ENCODE results near the gene DEDD2.

The DEDD2 gene

GRCh38 chr19:42246143-42246921 is 28.9 kb upstream of the DEDD2 start:
- no peak overlapping the region for H3K9ac ChIP-seq (ENCODE audit: low read depth, low read length)
- H3K4me3 ChIP-seq (ENCODE audit: low read depth, low read length): no peak overlapping the region

GRCh38 chr19:42245231-42245630 is 27.8 kb upstream of the DEDD2 start:
- no peaks in the 10 kb centered on the region for H3K9me3 ChIP-seq (ENCODE audit: control insufficient read depth, insufficient read depth, low read length)
- no peak overlapping the region for H3K4me3 ChIP-seq (ENCODE audit: low read depth, low read length)
- no peaks in the 10 kb centered on the region for H3K27me3 ChIP-seq (ENCODE audit: control insufficient read depth, insufficient read depth, low read length)
- H3K36me3 ChIP-seq (ENCODE audit: control insufficient read depth, insufficient read depth, low read length): peaks cover 12% of the 10 kb centered on the region
- no peak overlapping the region for H3K9ac ChIP-seq (ENCODE audit: low read depth, low read length)
- peaks cover 7% of the 10 kb centered on the region for H3K4me1 ChIP-seq (ENCODE audit: control insufficient read depth, insufficient read depth, low read length)

More at GRCh38 chr19:42246143-42246921, 28.9 kb upstream of the DEDD2 start:
- no peaks in the 10 kb centered on the region for H3K9me3 ChIP-seq (ENCODE audit: control insufficient read depth, insufficient read depth, low read length)
- no peaks in the 10 kb centered on the region for H3K27me3 ChIP-seq (ENCODE audit: control insufficient read depth, insufficient read depth, low read length)
- H3K4me1 ChIP-seq (ENCODE audit: control insufficient read depth, insufficient read depth, low read length): peaks cover 7% of the 10 kb centered on the region
- peaks cover 16% of the 10 kb centered on the region for H3K36me3 ChIP-seq (ENCODE audit: control insufficient read depth, insufficient read depth, low read length)

GRCh38 chr19:42244347-42245220 is 27.1 kb upstream of the DEDD2 start:
- peaks cover 7% of the 10 kb centered on the region for H3K4me1 ChIP-seq (ENCODE audit: control insufficient read depth, insufficient read depth, low read length)
- no peaks in the 10 kb centered on the region for H3K9me3 ChIP-seq (ENCODE audit: control insufficient read depth, insufficient read depth, low read length)
- H3K9ac ChIP-seq (ENCODE audit: low read depth, low read length): peak overlapping the region; percentile 39
- H3K36me3 ChIP-seq (ENCODE audit: control insufficient read depth, insufficient read depth, low read length): peaks cover 7% of the 10 kb centered on the region
- H3K27me3 ChIP-seq (ENCODE audit: control insufficient read depth, insufficient read depth, low read length): no peaks in the 10 kb centered on the region
- H3K4me3 ChIP-seq (ENCODE audit: low read depth, low read length): peak overlapping the region; percentile 72

GRCh38 chr19:42242512-42243409 is 25.3 kb upstream of the DEDD2 start, which contains the start of gene GSK3A:
Gene GSK3A, minus strand, starts transcription at chr19:42242602. Its CDS starts 137 bp downstream, at chr19:42242465.
- no peaks in the 10 kb centered on the region for H3K36me3 ChIP-seq (ENCODE audit: control insufficient read depth, insufficient read depth, low read length)
- peak within 1 kb of the TSS; percentile 51 for H3K9ac ChIP-seq (ENCODE audit: low read depth, low read length)
- H3K4me1 ChIP-seq (ENCODE audit: control insufficient read depth, insufficient read depth, low read length): peaks cover 7% of the 10 kb centered on the region
- no peaks in the 10 kb centered on the region for H3K9me3 ChIP-seq (ENCODE audit: control insufficient read depth, insufficient read depth, low read length)
- H3K27me3 ChIP-seq (ENCODE audit: control insufficient read depth, insufficient read depth, low read length): no peaks in the 10 kb centered on the region
- peak within 1 kb of the TSS; percentile 66 for H3K4me3 ChIP-seq (ENCODE audit: low read depth, low read length)

GRCh38 chr19:42242069-42242511 is 24.6 kb upstream of the DEDD2 start:
- Histone ChIP-seq H3K36me3 (ENCODE audit: control insufficient read depth, insufficient read depth, low read length) (no peaks in the 10 kb centered on the region), H3K27me3 (ENCODE audit: control insufficient read depth, insufficient read depth, low read length) (no peaks in the 10 kb centered on the region), H3K9me3 (ENCODE audit: control insufficient read depth, insufficient read depth, low read length) (no peaks in the 10 kb centered on the region), H3K9ac (ENCODE audit: low read depth, low read length) (peak overlapping the region; percentile 5), H3K4me3 (ENCODE audit: low read depth, low read length) (peak overlapping the region; percentile 60), H3K4me1 (ENCODE audit: control insufficient read depth, insufficient read depth, low read length) (peaks cover 7% of the 10 kb centered on the region)

- H3K27me3 ChIP-seq (ENCODE audit: control insufficient read depth, insufficient read depth, low read length): no peaks in the 10 kb centered on the region
- peaks cover 7% of the 10 kb centered on the region for H3K36me3 ChIP-seq (ENCODE audit: control insufficient read depth, insufficient read depth, low read length)
- peak overlapping the region; percentile 60 for H3K4me3 ChIP-seq (ENCODE audit: low read depth, low read length)
- H3K9me3 ChIP-seq (ENCODE audit: control insufficient read depth, insufficient read depth, low read length): no peaks in the 10 kb centered on the region
- peaks cover 4% of the 10 kb centered on the region for H3K4me1 ChIP-seq (ENCODE audit: control insufficient read depth, insufficient read depth, low read length)
- peak overlapping the region; percentile 28 for H3K9ac ChIP-seq (ENCODE audit: low read depth, low read length)
Observed at GRCh38 chr19:42241279-42241678, 23.8 kb upstream of the DEDD2 start.

GRCh38 chr19:42239544-42240220 is 22.2 kb upstream of the DEDD2 start:
- H3K4me3 ChIP-seq (ENCODE audit: low read depth, low read length): no peak overlapping the region
- H3K9ac ChIP-seq (ENCODE audit: low read depth, low read length): no peak overlapping the region

GRCh38 chr19:42235181-42235580 is 17.7 kb upstream of the DEDD2 start:
- H3K9ac ChIP-seq (ENCODE audit: low read depth, low read length): no peak overlapping the region
- H3K9me3 ChIP-seq (ENCODE audit: control insufficient read depth, insufficient read depth, low read length): no peaks in the 10 kb centered on the region
- H3K4me3 ChIP-seq (ENCODE audit: low read depth, low read length): no peak overlapping the region
- H3K36me3 ChIP-seq (ENCODE audit: control insufficient read depth, insufficient read depth, low read length): peaks cover 52% of the 10 kb centered on the region
- no peaks in the 10 kb centered on the region for H3K27me3 ChIP-seq (ENCODE audit: control insufficient read depth, insufficient read depth, low read length)
- no peaks in the 10 kb centered on the region for H3K4me1 ChIP-seq (ENCODE audit: control insufficient read depth, insufficient read depth, low read length)

More at GRCh38 chr19:42239544-42240220, 22.2 kb upstream of the DEDD2 start:
- H3K9me3 ChIP-seq (ENCODE audit: control insufficient read depth, insufficient read depth, low read length): no peaks in the 10 kb centered on the region
- no peaks in the 10 kb centered on the region for H3K27me3 ChIP-seq (ENCODE audit: control insufficient read depth, insufficient read depth, low read length)
- no peaks in the 10 kb centered on the region for H3K4me1 ChIP-seq (ENCODE audit: control insufficient read depth, insufficient read depth, low read length)
- H3K36me3 ChIP-seq (ENCODE audit: control insufficient read depth, insufficient read depth, low read length): peaks cover 14% of the 10 kb centered on the region

- Histone ChIP-seq H3K9ac (ENCODE audit: low read depth, low read length) (no peak overlapping the region), H3K4me1 (ENCODE audit: control insufficient read depth, insufficient read depth, low read length) (no peaks in the 10 kb centered on the region), H3K27me3 (ENCODE audit: control insufficient read depth, insufficient read depth, low read length) (no peaks in the 10 kb centered on the region), H3K9me3 (ENCODE audit: control insufficient read depth, insufficient read depth, low read length) (no peaks in the 10 kb centered on the region), H3K36me3 (ENCODE audit: control insufficient read depth, insufficient read depth, low read length) (peaks cover 58% of the 10 kb centered on the region), H3K4me3 (ENCODE audit: low read depth, low read length) (no peak overlapping the region)
Observed at GRCh38 chr19:42234364-42234763, 16.9 kb upstream of the DEDD2 start.

- peaks cover 60% of the 10 kb centered on the region for H3K36me3 ChIP-seq (ENCODE audit: control insufficient read depth, insufficient read depth, low read length)
Observed at GRCh38 chr19:42233678-42234292, 16.3 kb upstream of the DEDD2 start.

More at GRCh38 chr19:42233678-42234292, 16.3 kb upstream of the DEDD2 start:
- Histone ChIP-seq H3K9me3 (ENCODE audit: control insufficient read depth, insufficient read depth, low read length) (no peaks in the 10 kb centered on the region), H3K9ac (ENCODE audit: low read depth, low read length) (no peak overlapping the region), H3K4me3 (ENCODE audit: low read depth, low read length) (no peak overlapping the region), H3K4me1 (ENCODE audit: control insufficient read depth, insufficient read depth, low read length) (no peaks in the 10 kb centered on the region), H3K27me3 (ENCODE audit: control insufficient read depth, insufficient read depth, low read length) (no peaks in the 10 kb centered on the region)
